Measurements from ENCODE around the gene ZNF664.

DNA sequence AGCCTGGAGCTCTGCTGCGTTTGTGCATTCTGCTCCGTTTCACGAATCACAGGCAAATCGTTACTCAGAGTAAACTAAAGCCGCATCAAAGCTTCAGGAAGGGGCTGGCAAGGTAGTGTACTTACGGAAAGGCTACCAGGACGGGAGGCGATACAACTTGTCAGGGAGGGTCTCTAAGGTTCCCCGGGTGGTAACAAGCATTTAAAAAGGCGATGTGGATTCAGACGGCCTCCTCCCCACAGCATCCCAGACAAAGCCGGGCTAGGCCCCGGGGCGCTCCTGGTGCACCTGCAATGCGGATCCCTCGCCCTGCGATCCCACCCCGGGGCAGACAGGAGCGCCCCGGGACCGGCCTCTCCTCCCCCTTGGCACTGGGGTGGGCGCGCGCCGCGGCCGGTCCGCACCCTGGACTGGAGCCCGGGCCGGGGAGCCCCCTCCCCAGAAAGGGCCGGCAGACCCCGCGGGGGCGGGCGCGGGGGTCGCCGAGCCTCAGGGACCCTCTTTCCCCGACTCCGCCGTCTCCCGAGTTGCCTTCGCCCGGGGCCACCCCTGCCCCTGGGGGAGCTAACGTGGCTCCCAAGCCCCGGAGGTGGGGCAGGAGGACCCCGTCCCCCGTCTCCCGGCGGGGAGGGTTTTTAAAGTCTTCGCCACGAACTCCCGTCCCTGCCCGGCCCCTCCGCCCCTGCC lies 1.1 kb upstream of the ZNF664 start:
- TF ChIP-seq, protein P1, sequence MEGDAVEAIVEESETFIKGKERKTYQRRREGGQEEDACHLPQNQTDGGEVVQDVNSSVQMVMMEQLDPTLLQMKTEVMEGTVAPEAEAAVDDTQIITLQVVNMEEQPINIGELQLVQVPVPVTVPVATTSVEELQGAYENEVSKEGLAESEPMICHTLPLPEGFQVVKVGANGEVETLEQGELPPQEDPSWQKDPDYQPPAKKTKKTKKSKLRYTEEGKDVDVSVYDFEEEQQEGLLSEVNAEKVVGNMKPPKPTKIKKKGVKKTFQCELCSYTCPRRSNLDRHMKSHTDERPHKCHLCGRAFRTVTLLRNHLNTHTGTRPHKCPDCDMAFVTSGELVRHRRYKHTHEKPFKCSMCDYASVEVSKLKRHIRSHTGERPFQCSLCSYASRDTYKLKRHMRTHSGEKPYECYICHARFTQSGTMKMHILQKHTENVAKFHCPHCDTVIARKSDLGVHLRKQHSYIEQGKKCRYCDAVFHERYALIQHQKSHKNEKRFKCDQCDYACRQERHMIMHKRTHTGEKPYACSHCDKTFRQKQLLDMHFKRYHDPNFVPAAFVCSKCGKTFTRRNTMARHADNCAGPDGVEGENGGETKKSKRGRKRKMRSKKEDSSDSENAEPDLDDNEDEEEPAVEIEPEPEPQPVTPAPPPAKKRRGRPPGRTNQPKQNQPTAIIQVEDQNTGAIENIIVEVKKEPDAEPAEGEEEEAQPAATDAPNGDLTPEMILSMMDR (conservative IDR thresholded peaks at IDR 0.05; ENCODE audit: low read length): no peak
- TF ChIP-seq EZH2phosphoT487 (IDR thresholded peaks at IDR 0.05; ENCODE audit: borderline replicate concordance, low read depth, low read length): no peak
